ENCODE measurements around the gene PAPSS2.
"Not testable (repeated sequence)": the region's sequence is repeated elsewhere in the genome, so short reads cannot be mapped to it uniquely, and the experiment has no call there.

The PAPSS2 gene

DNA sequence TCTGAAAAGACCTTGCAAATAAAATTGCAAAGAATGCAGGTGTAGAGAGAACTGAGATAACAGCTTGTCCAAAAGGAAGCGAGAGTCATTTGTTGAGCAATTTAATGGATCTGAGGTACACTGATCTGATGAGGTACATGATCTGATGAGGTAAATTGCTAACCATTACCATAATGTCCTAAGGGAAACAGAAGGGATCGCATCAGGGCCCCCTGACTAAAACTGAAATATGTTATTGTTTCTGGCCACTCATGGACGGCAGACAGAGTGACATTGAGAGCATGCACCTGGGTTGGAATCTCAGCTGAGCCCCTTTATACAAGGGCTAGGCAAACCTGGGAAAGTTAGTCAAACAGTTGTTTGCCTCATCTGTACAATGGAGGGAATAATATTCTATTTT lies 15.8 kb upstream of the PAPSS2 start:
- no peak for DNase-seq

DNA sequence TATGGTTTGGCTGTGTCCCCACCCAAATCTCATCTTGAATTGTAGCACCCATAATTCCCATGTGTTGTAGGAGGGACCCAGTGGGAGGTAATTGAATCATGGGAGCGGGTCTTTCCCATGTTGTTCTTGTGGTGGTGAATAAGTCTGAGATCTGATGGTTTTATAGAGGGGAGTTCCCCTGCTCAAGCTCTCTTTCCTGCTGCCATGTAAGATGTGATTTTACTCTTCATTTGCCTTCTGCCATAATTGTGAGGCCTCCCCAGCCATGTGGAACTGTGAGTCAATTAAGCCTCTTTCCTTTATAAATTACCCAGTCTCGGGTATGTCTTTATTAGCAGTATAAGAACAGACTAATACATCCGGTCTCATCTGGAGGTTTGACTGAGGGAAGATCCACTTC lies 15.2 kb upstream of the PAPSS2 start:
- not testable (repeated sequence) for DNase-seq

DNA sequence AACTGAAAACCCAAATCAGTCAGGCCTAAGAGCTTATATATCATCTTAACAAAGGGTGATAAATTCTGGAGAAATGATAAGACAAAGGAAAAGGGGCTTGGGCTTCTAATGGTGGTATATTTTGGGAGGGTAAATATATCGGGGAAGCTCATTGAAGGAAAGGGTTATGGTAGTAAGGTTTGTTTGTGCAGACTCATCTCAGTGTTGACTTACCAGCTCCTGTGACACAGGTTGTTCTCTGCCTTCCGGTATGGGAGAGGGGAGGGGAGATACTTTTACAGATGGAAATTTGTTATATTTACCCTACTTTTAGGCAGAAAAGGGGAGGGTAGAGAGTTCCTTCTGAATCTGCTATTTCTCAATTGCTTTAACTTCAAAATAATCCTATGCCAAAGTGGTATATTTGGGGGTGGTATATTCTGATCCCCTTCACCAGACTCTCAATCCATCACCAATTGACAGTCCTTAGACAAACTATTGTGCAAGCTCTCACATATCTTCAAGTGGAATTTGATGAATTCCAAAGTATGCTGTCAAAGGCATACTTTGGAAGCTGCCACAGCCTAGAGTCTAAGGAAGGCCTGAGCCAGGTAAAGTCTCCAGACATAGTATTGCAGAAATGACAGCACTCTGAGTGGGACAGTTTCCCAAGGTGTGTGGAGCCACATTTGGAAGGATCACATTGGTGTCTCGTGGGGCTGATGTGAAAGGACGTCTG lies 13.3 kb upstream of the PAPSS2 start:
- DNase-seq, result no peak

- DNase-seq, result no peak
These were observed 12.7 kb upstream of the PAPSS2 start for GRCh38 chr10:87646935-87647334.

DNA sequence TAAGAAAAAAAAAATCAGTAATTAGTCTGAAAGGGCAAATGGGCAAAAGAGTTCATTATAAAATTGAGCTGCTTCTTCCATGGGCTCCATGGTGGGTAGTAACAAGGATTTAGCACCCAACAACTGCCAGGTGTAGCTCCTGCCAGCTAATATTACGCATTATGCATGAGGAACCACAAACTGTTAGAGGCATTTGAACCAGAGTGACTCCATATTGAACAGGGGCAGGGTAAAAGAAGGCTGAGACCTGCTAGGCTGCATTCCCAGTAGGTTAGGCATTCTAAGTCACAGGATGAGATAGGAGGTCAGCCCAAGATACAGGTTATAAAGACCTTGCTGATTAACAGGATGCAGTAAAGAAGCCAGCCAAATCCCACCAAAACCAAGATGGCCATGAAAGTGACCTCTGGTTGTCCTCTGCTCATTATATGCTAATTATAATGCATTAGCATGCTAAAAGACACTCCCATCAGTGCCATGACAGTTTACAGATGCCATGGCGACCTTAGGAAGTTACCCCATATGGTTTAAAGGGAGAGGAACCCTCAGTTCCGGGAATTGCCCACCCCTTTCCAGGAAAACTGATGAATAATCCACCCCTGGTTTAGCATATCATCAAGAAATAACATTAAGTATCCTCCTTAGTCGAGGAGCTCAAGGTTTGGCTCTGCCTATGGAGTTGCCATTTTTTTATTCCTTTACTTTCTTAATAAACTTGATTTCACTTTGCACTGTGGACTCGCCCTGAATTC lies 8.7 kb upstream of the PAPSS2 start:
- DNase-seq, result no peak

DNA sequence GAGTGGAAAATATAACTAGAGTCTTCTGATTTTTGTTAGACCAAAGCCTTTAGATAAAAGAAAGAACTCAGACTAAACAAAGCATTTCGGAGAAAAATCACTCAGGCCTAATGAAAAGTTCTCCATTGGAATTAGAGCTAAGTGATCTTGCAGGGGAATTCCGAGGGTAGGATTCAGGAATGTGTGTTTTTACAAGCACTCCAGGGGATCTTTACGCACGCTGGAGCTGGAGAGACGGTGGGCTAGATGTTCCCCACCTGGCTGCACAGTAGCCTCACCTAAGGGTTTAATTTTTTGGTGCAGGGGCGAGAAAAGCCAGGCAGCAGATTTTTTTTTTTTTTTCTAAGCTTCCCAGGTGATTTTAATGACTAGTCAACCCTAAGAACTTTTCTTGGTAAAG lies 7.9 kb upstream of the PAPSS2 start:
- DNase-seq, result no peak

GRCh38 chr10:87652261-87652660 lies 7.4 kb upstream of the PAPSS2 start:
- DNase-seq, result no peak

DNA sequence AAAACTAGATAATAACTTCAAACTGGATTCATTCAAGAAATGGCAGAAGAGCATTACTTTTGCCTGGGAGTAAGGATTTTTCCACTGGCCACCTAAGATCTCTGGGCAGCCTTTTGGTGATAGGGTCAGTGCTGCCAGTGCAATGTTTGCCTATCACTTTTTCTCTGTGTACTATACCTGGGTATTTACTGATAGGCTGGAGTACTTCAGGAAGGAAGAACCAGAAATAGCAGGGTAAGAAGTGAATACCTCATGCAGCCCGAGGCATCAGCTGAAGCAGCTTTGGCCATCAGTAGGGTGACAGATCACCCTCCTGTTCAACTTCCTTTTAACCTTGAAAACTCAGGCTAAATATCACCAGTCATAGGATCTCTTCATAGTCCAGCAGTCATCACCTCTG lies 5.5 kb upstream of the PAPSS2 start:
- no peak for DNase-seq

- DNase-seq, result no peak
These were observed 3.1 kb upstream of the PAPSS2 start for GRCh38 chr10:87656431-87657072.

DNA sequence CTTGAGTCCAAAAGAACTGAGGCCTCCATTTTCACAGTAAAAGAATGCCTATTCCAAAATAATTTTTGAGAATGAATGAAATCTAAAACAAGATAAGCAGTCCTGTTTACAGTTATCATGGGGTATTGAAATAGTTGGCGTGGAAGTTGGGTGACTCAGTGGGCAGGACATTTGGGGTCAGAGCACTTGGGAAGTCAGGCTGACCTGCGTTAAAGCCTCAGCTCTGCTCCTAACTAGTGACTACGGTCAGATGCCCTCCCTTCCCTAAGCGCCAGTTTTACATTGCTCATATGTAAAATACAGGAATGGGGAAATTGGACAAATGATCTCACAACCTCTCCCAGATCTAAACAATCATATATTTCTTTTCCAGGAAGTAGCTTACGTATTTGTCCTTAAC lies 2.3 kb upstream of the PAPSS2 start:
- DNase-seq, result no peak

GRCh38 chr10:87658321-87658795 lies 1.3 kb upstream of the PAPSS2 start:
- no peak for DNase-seq

DNA sequence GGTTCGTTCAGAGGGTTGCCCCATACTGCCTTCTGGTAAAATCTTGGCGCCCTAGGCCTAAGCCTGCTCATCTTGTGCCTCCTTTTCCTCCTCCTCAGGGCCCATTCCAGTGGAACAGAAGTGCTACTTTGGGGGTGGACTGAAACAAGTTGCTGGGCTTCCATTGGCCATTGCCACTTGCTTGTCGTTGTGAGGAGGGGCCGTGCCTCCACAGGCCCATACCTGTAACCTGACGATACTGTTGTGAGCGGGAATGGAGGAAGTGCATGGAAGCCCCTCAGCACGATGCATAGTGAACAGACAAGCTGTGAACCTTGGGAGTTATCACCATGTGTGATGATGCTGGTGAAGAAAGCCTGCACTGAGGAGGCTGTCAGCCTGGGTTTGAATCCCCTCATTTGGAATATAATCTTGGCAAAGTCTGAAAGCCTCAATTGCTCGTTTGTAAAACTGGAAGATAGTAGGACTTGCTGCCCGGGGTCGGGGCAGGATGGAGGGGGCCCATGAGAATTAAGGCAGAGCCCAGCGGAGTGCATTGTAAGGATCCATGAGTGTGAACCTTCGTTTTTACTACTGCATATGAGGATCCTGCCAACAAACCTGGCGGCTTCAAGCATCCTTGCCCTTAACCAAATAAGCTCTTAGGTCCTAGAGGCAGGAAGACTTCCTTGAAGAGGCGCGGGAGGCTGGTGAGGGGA lies 671 bp upstream of the PAPSS2 start:
- DNase-seq, result no peak

DNA sequence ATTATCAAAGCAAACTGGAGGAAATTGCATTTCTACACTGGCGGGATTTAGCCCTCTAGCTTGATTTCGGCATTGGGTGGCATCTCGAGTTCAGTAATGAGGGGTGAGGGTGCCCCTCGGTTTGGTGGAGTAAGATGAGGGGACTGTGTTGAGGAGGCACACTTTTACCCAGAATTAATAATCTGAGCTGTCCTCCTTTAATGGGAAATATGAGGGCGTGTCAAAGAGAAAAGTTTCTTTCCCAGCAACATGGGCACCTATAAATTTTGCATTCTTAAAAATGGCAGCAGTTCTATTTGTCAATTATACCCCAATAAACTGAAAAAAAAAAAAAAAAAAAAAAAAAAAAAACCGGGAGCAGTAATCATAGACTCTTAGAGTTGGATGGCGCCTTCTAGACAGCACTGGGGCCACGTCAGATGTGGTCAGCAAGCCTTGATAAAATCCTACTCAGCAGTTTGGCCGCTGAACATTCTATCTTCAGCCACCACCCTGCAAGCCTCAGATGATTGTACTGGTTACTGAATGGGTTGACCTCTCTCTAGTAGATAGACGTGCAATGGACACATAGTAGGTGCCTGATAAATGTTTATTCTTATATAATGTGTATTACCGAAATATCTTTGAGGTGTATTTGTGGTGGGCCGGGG lies 931 bp downstream of the PAPSS2 start:
- DNase-seq, result no peak

DNA sequence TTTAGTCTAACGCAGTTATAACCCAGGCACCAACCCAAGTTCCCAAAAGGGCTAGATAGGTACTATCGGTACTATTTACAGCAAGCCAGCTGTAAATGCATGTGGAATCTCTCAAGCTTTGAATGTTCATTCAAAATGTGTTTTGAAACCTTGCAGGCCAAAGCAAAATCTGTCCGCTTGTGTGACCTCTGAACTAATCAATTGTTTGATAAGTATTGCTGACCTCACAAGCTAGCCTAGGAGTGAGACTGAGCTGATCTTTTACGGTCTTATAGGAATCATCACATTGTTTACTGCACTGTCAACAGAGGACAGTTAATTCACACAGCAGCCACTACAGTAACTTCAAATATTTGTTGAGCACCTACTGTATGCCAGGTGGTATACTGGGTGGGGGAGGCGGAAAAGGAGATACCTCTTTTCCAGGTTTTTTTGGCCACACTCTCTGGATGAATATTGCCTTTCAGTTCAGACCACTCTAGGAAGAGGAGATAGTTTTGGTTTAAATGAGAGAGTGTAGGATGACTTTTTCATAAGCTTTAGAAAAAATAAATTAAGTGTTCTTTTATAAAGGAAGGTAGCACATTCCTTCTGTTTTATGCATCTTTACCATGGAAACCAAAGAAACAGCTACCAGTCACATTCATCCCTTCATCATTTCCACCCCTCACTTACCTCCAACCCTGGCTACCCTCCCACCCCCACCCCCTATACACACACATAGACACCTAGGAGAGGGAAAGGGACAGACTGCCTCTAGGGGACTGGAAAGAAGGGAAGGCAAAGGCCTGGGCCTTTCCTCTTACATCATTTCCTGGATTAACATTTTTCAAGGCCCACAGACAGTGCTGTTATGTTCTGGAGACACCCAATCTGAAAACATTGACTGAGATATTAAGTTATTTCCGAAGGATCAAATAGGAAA lies 2.4 kb downstream of the PAPSS2 start:
- DNase-seq, result no peak

DNA sequence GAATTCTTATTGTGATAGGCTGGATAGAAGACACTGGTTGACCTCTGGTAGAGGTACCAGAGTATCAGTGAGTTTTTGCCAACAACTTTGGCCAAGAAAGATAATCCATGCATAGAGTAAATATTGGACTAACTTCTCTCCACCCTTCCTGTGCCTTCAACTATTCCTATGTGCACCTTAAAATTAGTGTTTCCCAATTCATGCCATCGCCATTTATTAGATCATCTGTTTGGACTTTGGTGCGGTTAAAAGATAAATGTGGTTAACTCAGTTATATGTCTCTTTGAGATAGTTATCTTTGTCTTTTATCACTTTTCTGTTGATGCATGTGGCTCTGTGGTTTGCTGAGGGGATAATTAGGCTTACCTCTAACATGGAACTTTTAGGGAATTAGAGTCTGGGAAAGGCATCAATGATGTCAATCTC lies 4.6 kb downstream of the PAPSS2 start:
- DNase-seq, result no peak

DNA sequence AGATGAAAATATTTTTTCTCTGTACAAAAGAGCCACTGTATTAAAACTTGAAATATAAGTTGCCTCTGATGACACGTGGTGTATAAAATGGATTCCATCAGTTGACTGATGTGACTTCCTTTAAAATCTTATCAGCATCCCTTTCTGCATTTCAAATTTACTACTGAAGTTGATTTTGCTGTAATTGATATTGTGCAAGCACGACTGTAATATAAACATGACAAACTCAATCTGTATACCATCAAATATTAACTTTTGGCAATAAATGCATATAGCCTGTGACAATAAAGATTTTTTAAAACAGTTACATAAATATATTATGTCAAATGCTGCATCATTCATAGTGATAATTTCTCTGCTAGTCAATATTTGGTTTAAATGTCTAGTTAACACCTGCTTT lies 7.8 kb downstream of the PAPSS2 start:
- no peak for DNase-seq

GRCh38 chr10:87668324-87669074 lies 8.8 kb downstream of the PAPSS2 start:
- DNase-seq, result no peak

GRCh38 chr10:87669752-87670151 lies 10.1 kb downstream of the PAPSS2 start:
- no peak for DNase-seq

DNA sequence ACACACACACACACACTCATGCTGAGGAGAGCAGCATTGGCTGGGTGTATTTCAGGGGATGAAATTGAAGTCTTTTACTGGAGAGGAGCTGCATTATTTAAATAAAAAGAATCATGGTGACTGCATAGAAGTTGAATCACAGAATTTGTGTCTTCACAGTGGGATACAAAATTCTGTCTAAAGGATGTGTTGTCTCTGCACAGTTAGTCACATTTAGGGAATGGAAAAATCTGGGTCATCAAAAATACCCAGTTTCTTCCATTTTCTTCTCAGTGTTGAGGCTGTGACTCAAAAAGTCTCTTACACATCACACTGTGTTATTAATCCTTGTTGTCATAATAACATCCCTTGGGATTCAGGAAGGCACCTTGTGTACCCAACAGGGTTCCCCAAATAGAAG lies 10.9 kb downstream of the PAPSS2 start:
- DNase-seq, result no peak

GRCh38 chr10:87671139-87671815 lies 11.6 kb downstream of the PAPSS2 start:
- no peak for DNase-seq
